ENCODE measurements around the gene RAD52.
"Not testable (repeated sequence)": the region's sequence is repeated elsewhere in the genome, so short reads cannot be mapped to it uniquely, and the experiment has no call there.

The RAD52 gene

GRCh38 chr12:951176-951575 is 1.7 kb upstream of the RAD52 start:
- H3K9me3 Mint-ChIP-seq = no peaks in the 10 kb centered on the region
- peak overlapping the region; percentile 3 to 96 for H3K4me3 Mint-ChIP-seq
- peaks cover 27% of the 10 kb centered on the region for H3K36me3 Mint-ChIP-seq (ENCODE audit: insufficient read depth)
- peak overlapping the region; percentile 79 to 89 for H3K27ac Mint-ChIP-seq
- no peak for ATAC-seq (replicated peaks)
- no peak for DNase-seq
- H3K27me3 Mint-ChIP-seq = no peaks in the 10 kb centered on the region
- peaks cover 19% of the 10 kb centered on the region in 2 donors for H3K4me1 Mint-ChIP-seq (ENCODE audit: low read depth in 2 of 2)

GRCh38 chr12:948238-948637 is 1.3 kb downstream of the RAD52 start:
- ATAC-seq (replicated peaks) = no peak
- H3K4me3 Mint-ChIP-seq = peak overlapping the region; percentile 94 to 96
- DNase-seq = no peak
- H3K27me3 Mint-ChIP-seq = no peaks in the 10 kb centered on the region
- H3K27ac Mint-ChIP-seq = peak overlapping the region in 1 of 2 donors; percentile 6
- peaks cover 37% of the 10 kb centered on the region for H3K36me3 Mint-ChIP-seq (ENCODE audit: insufficient read depth)
- H3K9me3 Mint-ChIP-seq = no peaks in the 10 kb centered on the region
- H3K4me1 Mint-ChIP-seq (ENCODE audit: low read depth in 2 of 2) = peaks cover 19 to 31% of the 10 kb centered on the region in 2 donors

DNA sequence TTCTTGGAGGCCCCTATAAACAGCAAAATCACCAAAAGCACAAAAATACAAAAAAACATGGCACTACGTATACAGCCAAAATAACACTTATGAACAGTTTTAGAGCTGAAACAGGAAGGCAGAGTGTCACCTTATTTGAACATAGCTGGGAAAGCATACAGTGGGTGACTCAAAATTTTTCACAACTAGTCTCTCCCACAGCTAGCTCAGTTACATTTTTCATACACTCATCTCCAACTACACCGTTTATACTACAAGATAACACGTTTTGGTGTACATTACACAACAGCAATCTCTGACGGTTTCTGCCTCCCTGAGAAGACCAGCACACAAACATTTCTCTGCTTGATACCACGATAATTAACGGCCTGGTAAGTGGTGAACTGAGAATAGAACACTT is 2.9 kb downstream of the RAD52 start:
- H3K9me3 Mint-ChIP-seq = no peaks in the 10 kb centered on the region
- peaks cover 41% of the 10 kb centered on the region for H3K36me3 Mint-ChIP-seq (ENCODE audit: insufficient read depth)
- H3K4me3 Mint-ChIP-seq = peak overlapping the region; percentile 7 to 36
- H3K27me3 Mint-ChIP-seq = no peaks in the 10 kb centered on the region
- DNase-seq (no peak), ATAC-seq (replicated peaks) (no peak)
- H3K27ac Mint-ChIP-seq = peak overlapping the region; percentile 55 to 73
- peaks cover 19 to 31% of the 10 kb centered on the region in 2 donors for H3K4me1 Mint-ChIP-seq (ENCODE audit: low read depth in 2 of 2)

DNA sequence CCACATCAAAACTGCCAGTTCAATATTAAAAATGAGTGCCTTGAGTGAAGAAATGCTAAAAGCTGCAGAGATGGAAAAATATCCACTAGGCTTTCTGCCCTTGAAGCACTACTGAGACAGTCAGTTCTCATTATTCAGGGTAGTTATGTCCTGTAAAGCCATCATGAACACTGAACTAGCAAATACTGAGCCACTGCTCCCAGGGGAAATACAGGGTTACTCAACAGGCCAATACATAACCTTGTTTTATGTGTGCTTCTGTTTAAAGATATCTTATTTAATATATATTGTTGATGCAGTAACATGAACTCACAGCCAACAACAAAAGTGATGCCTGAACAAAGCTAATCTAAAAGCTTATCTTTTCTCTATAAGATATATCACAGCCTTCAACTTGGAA is 3.3 kb downstream of the RAD52 start:
- Mint-ChIP-seq H3K4me3 (no peak overlapping the region), H3K4me1 (ENCODE audit: low read depth in 2 of 2) (peaks cover 19 to 31% of the 10 kb centered on the region in 2 donors), H3K36me3 (ENCODE audit: insufficient read depth) (peaks cover 43% of the 10 kb centered on the region), H3K27ac (peak overlapping the region in 1 of 2 donors; percentile 23), H3K9me3 (no peaks in the 10 kb centered on the region), H3K27me3 (no peaks in the 10 kb centered on the region)
- DNase-seq = no peak
- no peak for ATAC-seq (replicated peaks)

DNA sequence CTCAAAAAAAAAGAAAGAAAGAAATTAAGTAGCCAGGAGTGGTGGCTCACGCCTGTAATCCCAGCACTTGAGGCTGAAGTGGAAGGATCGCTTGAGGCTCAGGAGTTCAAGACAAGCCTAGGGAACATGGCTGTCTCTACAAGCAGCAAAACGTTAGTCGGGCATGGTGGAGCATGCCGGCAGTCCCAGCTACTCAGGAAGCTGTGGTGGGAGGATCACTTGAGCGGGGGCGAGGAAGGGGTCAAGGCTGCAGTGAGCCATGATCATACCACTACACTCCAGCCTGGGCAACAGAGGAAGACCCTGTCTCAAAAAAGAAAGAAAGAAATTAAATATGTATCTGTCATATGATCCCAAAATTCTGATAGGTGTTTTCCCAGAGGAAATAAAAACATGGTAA is 5.3 kb downstream of the RAD52 start:
- H3K27ac Mint-ChIP-seq = peak overlapping the region; percentile 41 to 54
- no peaks in the 10 kb centered on the region for H3K27me3 Mint-ChIP-seq
- peaks cover 37% of the 10 kb centered on the region for H3K36me3 Mint-ChIP-seq (ENCODE audit: insufficient read depth)
- H3K4me3 Mint-ChIP-seq = no peak overlapping the region
- ATAC-seq (replicated peaks) = no peak
- H3K9me3 Mint-ChIP-seq = no peaks in the 10 kb centered on the region
- no peak for DNase-seq
- peaks cover 14 to 43% of the 10 kb centered on the region in 2 donors for H3K4me1 Mint-ChIP-seq (ENCODE audit: low read depth in 2 of 2)

DNA sequence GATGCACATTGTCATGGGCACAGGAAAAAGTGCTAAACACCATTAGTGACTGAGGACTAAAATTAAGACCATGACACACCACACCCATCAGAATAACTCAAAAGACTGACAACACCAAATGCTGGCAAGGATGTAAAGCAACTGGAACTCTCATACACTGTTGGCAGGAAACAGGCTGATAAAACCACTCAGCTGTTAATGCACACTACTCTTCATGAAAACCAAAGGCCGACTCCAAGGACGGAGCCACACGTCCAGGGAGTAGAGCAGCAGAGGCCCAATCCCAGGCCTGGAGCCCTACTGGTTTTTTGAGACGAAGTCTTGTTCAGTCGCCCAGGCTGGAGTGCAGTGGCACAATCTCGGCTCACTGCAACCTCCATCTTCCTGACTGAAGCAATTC is 6.4 kb downstream of the RAD52 start:
- no peaks in the 10 kb centered on the region for H3K9me3 Mint-ChIP-seq
- peak overlapping the region in 1 of 2 donors; percentile 16 for H3K27ac Mint-ChIP-seq
- H3K4me3 Mint-ChIP-seq = no peak overlapping the region
- peaks cover 8 to 35% of the 10 kb centered on the region in 2 donors for H3K4me1 Mint-ChIP-seq (ENCODE audit: low read depth in 2 of 2)
- no peak for DNase-seq
- no peaks in the 10 kb centered on the region for H3K27me3 Mint-ChIP-seq
- no peak for ATAC-seq (replicated peaks)
- peaks cover 36% of the 10 kb centered on the region for H3K36me3 Mint-ChIP-seq (ENCODE audit: insufficient read depth)

- DNase-seq = no peak
- Mint-ChIP-seq H3K4me1 (ENCODE audit: low read depth in 2 of 2) (peaks cover 0 to 14% of the 10 kb centered on the region in 2 donors), H3K9me3 (no peaks in the 10 kb centered on the region), H3K4me3 (no peak overlapping the region), H3K36me3 (ENCODE audit: insufficient read depth) (peaks cover 33% of the 10 kb centered on the region), H3K27ac (no peak overlapping the region), H3K27me3 (no peaks in the 10 kb centered on the region)
- no peak for ATAC-seq (replicated peaks)
Observed at GRCh38 chr12:938810-939209, 10.7 kb downstream of the RAD52 start.

- no peak overlapping the region for H3K27ac Mint-ChIP-seq
- H3K4me1 Mint-ChIP-seq (ENCODE audit: low read depth in 2 of 2) = peaks cover 0 to 21% of the 10 kb centered on the region in 2 donors
- ATAC-seq (replicated peaks) (no peak), DNase-seq (no peak)
- no peaks in the 10 kb centered on the region for H3K27me3 Mint-ChIP-seq
- H3K9me3 Mint-ChIP-seq = no peaks in the 10 kb centered on the region
- H3K4me3 Mint-ChIP-seq = no peak overlapping the region
- H3K36me3 Mint-ChIP-seq (ENCODE audit: insufficient read depth) = peaks cover 29% of the 10 kb centered on the region
Observed at GRCh38 chr12:936377-937345, 12.8 kb downstream of the RAD52 start.

DNA sequence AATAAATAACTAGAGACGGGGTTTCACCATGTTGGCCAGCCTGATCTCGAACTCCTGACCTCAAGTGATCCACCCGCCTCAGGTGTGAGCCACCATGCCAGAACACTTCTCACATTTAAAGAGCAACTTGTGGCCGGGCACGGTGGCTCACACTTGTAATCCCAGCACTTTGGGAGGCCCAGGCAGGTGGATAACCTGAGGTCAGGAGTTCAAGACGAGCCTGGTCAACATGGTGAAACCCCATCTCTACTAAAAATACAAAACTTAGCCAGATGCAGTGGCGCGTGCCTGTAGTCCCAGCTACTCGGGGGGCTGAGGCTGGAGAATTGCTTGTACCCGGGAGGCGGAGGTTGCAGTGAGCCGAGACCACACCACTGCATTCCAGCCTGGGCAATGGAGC is 13.6 kb downstream of the RAD52 start:
- H3K9me3 Mint-ChIP-seq; H3K27me3 Mint-ChIP-seq; H3K4me3 Mint-ChIP-seq; ATAC-seq (replicated peaks); H3K27ac Mint-ChIP-seq; DNase-seq: not testable (repeated sequence)
- peaks cover 31% of the 10 kb centered on the region for H3K36me3 Mint-ChIP-seq (ENCODE audit: insufficient read depth)
- peaks cover 0 to 21% of the 10 kb centered on the region in 2 donors for H3K4me1 Mint-ChIP-seq (ENCODE audit: low read depth in 2 of 2)

- ATAC-seq (replicated peaks) (no peak), DNase-seq (no peak)
- Mint-ChIP-seq H3K36me3 (ENCODE audit: insufficient read depth) (peaks cover 43% of the 10 kb centered on the region), H3K4me1 (ENCODE audit: low read depth in 2 of 2) (peaks cover 0 to 7% of the 10 kb centered on the region in 2 donors), H3K27me3 (no peaks in the 10 kb centered on the region), H3K4me3 (no peak overlapping the region), H3K9me3 (no peaks in the 10 kb centered on the region), H3K27ac (peak overlapping the region in 1 of 2 donors; percentile 44)
Observed at GRCh38 chr12:931591-931990, 17.9 kb downstream of the RAD52 start.

DNA sequence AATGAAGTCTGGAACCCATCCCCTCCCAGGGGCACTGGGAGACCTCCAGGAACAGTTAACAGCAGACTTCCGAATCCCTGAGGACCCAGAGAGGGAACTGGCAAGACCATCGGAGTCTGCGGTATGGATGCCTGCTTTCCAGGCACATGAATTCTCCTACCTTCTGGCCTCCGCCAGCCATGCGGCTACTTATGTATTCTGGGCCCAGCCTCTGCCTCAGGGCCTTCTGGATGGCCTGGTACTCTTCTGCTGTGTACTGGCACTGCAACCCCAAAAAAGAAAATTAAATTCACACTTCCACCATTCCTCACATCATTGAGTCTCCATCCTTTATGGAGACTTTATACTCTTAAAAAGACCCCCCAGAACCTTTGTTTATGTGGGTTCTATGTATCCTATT is 18.4 kb downstream of the RAD52 start:
- Mint-ChIP-seq H3K9me3 (no peaks in the 10 kb centered on the region), H3K4me3 (no peak overlapping the region), H3K27me3 (no peaks in the 10 kb centered on the region), H3K36me3 (ENCODE audit: insufficient read depth) (peaks cover 48% of the 10 kb centered on the region), H3K27ac (peak overlapping the region in 1 of 2 donors; percentile 44), H3K4me1 (ENCODE audit: low read depth in 2 of 2) (peaks cover 0 to 7% of the 10 kb centered on the region in 2 donors)
- ATAC-seq (replicated peaks) = no peak
- DNase-seq = no peak

DNA sequence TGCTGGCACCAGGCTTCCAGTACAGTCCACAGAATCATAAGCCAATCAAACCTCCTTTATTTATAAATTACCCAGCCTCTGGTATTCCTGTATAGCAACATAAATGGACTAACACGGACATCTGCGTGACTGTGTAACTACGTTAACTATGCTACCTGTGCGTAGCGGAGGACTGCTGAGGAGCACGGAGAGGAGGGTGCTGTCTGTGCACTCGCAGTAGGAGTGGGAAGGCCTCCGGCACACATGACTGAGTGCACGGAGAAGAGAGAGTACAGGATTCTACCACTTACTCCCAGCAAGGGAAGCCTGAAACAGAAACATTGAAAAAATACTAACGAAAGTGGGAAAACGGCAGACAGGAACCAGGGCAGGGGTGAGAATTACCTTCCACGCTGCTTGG is 22.9 kb downstream of the RAD52 start:
- no peaks in the 10 kb centered on the region for H3K9me3 Mint-ChIP-seq

DNA sequence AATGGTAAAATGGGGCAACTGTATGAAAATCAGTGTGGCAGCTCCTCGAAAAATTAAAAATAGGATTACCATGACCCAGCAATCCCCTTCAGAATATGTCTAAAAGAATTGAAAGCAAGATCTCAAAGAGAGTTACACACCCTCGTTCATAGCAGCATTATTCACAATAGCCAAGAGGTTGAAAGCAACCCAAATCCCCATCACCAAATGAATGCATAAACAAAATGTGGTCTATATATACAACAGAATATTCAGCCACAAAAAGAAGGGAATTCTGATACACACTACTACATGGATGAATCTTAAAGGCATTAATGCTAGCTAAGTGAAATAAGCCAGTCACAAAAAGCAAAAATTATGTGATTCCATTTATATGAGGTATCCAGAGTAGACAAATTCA is 27.2 kb downstream of the RAD52 start:
- Mint-ChIP-seq H3K9me3 (no peaks in the 10 kb centered on the region), H3K27ac (peak overlapping the region in 1 of 2 donors; percentile 81), H3K27me3 (no peaks in the 10 kb centered on the region), H3K36me3 (ENCODE audit: insufficient read depth) (peaks cover 75% of the 10 kb centered on the region), H3K4me3 (no peak overlapping the region), H3K4me1 (ENCODE audit: low read depth in 2 of 2) (no peaks in the 10 kb centered on the region)
- DNase-seq (no peak), ATAC-seq (replicated peaks) (no peak)

More for the DNA sequence above, 22.9 kb downstream of the RAD52 start:
- ATAC-seq (replicated peaks) = no peak
- no peak overlapping the region for H3K4me3 Mint-ChIP-seq
- no peaks in the 10 kb centered on the region for H3K4me1 Mint-ChIP-seq (ENCODE audit: low read depth in 2 of 2)
- H3K27ac Mint-ChIP-seq = peak overlapping the region in 1 of 2 donors; percentile 13
- H3K36me3 Mint-ChIP-seq (ENCODE audit: insufficient read depth) = peaks cover 77% of the 10 kb centered on the region
- no peak for DNase-seq
- no peaks in the 10 kb centered on the region for H3K27me3 Mint-ChIP-seq

DNA sequence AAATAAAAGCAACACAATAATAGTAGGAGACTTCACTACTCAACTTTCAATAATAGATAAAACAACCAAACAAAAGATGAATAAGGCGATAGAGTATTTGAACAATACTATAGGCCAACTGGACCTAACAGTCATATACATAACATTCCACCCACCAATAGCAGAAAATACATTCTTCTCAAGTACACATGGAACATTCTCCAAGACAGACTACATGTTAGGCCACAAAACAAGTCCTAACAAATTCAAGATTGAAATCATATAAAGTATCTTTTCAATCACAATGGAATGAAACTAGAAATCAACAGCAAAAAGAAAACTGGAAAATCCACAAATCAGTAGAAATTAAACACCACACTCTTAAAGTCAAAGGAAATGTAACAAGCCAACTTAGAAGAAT is 28.8 kb downstream of the RAD52 start:
- DNase-seq (no peak), ATAC-seq (replicated peaks) (no peak)
- Mint-ChIP-seq H3K4me1 (ENCODE audit: low read depth in 2 of 2) (peaks cover 0 to 5% of the 10 kb centered on the region in 2 donors), H3K27me3 (no peaks in the 10 kb centered on the region), H3K4me3 (no peak overlapping the region), H3K27ac (no peak overlapping the region), H3K9me3 (no peaks in the 10 kb centered on the region), H3K36me3 (ENCODE audit: insufficient read depth) (peaks cover 72% of the 10 kb centered on the region)
